Epidermal melanocyte (primary cell): ENCODE results near the gene SV2B.
"Not testable (repeated sequence)": the region's sequence is repeated elsewhere in the genome, so short reads cannot be mapped to it uniquely, and the experiment has no call there.

Source experiments
- DNase-seq: peaks from one replicate; pipeline ENCODE4 v3.0.0; 2011; ENCODE audit warnings: low spot score; ENCODE audit not compliant: insufficient read length

SV2B gene

DNA sequence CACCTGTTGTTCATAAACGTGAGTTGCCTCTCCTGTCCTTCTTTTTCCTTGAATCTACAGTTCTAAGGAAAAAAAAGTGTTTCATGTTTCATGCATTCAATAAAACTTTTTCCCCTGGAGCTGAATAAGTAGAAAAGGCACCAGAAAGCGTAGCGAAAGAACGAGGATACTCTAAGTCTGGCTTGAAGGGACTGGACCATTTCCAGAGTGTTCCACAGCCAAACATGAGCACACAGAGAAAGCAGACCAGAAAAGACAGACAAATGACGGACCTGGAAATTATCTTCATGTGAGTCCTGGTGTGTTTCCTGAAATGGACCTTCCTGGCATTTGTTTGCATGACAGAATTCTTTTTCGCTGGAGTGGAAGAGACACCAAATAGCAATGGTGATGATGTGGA is 204.7 kb downstream of the SV2B start:
- DNase-seq = no peak

DNA sequence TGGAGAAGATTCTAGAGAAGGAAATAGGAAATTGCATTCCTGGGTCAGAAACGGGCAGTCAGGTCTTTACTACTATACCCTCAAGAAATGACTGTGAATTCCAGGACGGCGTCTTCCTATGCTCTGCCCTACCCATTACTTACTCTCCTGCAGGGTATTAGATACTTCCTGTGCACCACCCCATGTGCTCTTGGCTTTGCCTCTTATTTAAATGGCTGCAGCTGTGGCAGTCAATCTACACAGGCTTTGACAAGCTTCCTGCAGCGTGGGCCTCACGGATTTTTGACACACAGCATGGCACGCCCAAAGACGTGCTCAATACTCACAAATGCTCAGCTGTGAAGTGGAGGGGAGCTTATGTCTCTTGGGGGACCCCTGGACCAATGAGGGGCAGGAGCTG is 206.1 kb downstream of the SV2B start:
- DNase-seq = no peak

DNA sequence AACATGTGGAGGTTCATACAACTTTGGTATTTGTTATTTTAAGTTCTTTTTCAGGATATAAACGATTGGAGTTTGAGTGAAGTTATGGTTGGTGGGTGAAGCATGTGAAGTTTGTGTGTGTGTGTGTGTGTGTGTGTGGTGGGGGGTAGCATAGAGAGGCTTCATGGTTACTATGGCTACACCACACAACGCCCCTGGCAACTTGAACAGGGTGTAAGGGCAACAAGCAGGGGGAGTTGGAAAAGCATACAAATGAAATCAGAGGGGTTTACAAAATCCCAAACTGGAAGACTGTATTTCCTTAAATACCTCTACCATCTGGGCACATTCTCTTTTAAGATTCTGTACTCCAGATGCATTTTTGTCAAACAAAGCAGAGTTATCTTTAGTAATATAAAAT is 207.5 kb downstream of the SV2B start:
- DNase-seq = no peak

DNA sequence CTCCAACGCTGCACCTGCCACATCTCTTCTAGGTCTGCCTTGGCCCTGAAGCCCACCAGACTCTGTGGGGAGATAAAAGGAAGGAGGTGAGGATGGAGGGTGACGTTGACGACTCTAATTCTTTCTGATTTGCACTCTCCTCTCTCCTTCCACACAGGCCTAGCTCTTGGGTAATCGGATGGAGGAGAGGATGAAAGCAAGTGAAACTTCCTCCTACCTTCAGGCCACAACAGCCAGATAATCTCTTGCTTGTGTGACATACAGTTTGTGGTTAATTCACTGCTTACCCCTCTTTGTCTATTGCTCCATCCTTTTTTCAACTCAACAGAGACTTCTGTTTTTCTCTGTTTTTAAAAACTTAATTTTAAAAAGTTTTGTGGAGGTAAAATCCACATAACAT is 208.1 kb downstream of the SV2B start:
- DNase-seq = no peak

DNA sequence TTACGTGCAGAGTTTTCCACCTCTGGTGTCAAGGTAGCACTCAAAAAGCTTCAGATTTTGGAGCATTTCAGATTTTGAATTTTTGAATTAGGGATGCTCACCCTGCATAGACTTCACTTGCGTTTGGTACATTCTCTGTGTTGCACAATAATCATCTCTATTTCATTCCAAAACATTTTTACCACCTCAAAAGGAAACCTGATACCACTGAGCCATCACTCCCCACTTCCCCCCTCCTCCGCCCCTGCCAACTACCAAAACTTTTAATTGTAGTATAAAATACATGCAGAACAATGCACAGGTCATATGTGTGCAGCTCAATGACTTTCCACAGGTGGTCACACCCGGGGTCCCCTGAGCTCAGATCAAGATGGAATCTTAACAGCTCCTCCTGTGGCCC is 208.8 kb downstream of the SV2B start:
- DNase-seq = no peak

DNA sequence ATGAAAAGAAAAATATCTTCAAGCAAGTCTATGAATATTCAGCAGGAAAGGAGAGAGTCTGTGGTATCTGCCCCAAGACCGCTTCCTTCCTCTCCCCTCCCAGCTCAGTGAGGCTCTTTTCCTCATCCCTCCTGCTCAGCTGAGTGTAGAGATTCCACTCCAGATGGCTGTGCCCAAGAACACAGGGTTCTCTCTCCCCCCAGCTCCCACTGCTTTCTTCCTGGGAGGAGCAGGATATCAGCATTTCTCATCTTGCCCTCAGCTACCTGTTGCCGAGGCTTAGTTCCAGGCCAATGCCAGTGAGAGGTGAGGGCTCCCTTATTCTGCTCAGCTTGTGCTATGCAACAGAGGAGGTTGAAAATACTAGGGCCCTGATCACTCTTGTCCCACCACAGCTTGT is 211.9 kb downstream of the SV2B start:
- no peak for DNase-seq

DNA sequence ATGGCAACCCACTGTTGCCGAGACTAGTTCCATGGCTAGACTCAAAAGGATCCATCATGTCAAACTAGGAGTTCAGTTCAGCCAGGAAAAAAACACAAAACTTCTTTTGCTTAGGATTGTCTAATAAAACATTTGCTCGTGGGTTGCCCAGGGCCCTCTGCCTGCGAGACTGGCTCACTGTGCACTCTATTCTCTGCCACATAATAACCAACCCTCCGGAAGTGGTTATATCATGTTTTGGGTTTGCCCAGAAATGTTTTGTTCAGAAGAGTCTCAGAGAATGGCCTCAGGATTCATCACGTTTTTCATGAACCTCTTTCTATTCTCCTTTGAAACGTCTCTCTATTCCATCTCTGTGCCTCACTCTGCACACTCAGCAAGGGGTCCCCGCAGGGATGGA is 216.1 kb downstream of the SV2B start:
- no peak for DNase-seq

DNA sequence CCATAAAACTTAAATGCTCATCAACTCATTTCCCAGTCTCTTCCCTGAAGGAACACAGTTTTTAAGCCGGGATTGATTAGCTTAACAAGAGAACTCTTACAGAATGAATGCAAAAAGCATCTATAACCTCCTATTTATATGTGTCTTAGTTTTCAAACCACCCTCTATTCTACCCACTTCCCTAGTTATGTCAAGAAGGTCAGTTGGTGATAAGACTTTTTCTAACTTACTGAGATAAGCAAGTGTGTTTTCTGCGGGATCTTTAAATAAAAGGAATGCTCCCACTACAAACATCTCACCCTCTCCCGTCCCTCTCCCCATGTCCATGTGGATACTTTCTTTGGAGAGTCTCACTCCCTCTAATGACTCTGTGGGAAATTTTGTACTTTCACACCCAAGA is 218.5 kb downstream of the SV2B start:
- no peak for DNase-seq

DNA sequence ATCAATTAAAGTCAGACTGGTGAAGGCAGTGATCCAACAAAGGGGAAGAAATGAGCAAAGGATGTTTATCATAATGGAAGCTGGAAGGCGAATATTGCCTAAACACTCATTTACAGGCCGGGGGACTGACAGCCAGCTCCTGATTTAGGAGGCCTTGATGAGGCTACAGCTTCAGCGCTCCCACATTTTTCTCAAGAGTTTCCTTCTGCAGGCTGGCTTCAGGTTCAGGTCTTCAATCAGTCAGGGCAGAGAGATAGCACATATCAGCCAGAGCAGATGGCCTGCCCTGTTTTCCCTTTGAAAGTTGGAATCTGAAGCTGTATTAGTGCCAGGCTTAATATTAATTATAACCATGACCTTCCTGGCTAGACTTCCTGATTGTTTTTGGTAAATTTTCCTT is 218.9 kb downstream of the SV2B start:
- DNase-seq = no peak

DNA sequence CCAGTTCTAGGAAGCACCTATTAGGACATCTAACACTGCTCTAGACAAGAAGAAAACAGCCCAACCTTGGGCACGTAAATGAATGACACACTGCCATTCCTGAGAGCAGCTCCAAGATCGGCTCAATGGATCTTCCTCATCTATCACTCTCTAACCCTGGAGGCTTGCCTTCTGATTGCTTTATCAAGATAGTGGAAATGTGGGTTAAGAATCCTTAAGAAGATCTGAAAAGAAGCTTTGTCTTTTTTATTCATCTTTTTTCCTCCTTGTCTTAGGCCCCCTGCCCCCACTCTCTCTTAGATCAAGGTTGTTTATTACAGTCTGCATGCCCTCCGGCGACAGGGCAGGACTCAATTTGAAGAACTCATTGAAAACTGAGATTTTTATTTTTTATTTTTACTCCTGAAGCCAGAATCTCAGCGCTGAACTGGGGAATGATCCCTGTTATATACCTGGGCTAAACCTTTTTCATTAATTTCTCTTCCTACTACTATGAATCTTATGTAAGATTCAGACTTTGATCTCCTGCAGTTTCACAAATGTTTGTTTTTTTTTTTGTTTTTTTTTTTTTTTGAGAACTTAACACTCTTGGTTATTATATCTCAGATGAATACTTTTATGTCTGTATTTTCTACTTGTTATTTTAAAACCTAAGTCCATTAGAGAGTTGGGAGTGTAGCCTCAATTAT is 219.5 kb downstream of the SV2B start:
- no peak for DNase-seq

DNA sequence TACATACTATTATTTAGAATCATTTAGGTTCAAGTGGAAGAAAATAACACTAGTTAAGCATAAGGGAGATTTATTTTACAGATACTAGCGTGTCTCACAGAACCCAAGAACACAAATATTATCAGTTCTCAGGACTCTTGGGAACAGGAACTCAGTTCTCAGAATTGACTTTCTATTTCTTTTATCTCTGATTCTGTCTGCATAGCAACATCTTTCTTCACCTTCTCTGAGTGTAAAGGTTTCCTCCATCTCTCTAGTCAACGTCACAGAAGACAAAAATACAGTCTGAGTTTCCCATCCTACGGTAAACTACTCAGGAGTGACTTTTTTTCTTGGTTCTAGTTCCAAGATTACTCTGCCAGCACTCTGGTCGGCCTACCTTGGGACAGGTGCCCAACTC is 220.0 kb downstream of the SV2B start:
- no peak for DNase-seq

DNA sequence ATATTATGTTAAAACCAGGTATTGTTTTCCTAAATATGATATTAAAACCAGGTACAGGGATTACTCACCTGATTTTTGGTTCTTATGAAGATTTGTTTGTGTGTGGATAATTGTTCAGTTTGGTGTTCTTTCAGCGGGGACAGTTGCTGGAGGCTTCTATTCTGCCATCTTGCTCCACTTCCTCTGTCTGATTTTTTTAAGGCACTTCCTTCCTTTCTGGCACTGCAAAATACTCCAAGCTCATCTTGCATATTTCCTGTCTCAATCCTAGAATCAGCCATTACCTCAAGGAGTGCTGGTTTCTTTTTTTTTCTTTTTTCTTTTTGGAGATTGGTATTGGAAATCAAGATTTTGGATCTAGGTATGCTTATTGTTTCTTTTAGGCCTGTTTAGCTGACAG is 229.9 kb downstream of the SV2B start:
- no peak for DNase-seq

DNA sequence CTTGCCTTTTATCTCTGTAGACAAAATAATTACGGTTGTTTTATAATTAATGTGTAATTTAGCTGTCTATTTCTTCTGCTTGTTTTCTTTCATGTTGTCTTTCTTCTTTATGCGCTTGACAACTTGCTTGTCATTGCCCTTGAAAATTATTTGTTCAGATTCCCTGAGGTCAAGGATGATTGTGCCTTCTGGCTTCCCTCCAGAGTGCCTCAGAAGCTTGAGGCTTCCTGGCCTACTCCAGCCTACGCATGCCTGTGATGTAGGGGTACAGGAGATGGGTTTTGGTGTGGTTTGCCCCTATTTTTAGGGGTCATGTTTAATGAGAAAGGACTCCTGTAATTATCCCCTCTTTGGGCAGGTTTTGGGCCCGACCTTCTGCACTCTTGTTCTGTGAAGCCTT is 231.5 kb downstream of the SV2B start:
- no peak for DNase-seq

DNA sequence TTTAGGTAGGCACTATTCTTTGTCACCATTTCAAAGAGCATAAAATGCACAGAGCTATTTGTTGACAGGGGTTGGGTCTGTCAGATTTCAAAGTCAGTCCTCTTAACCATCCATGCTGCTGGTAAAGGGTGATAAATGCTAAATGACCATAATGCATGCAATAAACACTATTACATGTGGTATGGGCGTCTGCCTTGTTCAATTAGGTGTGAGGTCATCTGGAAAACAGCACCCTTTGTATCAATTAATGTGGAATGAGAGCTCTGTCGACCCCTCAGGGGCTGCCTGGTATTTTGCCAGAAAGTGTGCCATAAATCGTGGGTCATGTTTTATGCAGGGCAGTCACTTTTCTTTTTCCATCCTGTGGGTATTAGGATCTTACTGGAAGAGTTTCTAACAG is 235.6 kb downstream of the SV2B start:
- DNase-seq = no peak

DNA sequence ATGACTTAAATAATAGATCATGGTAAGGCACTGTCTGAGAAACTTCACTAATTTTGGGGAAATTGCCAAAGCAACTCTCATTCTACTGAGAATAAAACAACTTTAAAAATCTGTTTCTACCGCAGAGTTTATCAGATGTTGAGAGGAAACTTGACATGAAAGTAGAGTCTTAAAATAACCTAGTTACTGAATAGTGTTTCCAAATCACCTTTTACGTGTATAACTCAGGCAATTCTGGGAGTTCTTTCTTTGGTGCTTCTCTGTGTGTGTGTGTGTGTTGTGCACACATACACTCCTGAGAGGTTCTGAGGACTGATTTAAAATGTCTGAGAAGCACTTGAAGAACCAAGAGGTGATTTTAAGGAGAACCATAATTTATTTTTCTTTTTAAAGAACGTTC is 236.6 kb downstream of the SV2B start:
- no peak for DNase-seq

DNA sequence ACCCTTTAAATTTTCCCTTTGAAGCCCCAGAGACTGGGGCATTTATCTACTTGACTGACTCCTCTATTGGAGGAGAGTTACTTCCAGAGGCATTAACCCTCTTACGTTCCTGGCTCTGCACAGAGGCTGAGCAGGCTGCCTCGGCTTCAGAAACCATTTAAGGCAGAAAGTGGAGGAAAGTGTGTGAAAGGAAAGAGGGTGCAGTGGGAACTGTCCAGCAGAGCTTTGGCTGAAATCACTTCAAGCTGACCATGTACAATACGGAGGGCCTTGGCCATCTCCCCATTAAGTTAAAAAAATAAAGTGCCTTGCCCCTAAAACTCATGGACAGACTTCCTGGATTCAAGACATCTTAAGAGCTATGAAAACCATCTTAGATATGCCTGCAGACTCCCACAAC is 238.7 kb downstream of the SV2B start:
- no peak for DNase-seq

DNA sequence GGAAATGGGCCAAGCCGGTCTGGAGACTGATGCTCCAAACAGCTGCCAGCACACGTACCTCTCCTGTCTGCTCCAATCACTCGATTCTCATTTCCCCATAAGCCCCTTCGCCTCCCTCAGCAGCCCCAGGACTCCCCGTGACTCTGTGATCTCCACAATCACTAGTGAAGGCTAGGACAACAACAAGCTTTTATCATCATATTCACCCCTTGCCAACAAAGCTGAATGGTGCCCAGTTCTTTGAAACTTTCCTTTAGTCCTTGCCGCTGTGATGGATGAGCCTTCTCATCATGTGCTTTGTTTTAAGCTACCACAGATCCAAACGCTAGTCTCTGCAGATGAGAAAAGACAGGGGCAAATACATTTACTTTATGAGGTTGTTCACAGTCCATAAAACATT is 242.0 kb downstream of the SV2B start:
- DNase-seq = no peak

DNA sequence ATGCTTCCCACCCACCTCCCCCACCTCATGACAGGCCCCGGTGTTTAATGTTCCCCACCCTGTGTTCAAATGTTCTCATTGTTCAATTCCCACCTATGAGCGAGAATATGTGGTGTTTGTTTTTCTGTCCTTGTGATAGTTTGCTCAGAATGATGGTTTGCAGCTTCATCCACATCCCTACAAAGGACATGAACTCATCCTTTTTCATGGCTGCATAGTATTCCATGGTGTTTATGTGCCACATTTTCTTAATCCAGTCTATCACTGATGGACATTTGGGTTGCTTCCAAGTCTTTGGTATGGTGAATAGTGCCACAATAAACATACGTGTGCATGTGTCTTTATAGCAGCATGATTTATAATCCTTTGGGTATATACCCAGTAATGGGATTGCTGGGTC is 244.9 kb downstream of the SV2B start:
- not testable (repeated sequence) for DNase-seq

DNA sequence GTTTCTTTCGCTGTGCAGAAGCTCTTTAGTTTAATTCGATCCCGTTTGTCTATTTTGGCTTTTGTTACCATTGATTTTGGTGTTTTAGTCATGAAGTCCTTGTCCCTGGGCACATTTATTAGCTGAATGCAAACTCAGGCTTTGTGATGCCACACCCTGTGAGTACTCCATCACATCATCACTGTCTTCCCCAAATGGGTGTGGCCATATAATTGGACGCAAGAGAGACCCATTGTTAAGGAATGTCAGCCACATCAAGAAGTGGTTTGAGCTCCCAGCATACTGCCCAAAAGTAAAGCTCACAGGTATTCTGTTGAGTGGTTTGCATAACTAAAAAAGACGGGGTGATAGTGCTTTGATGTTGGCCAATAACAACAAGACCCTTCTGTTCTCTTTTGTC is 245.7 kb downstream of the SV2B start:
- DNase-seq = no peak

DNA sequence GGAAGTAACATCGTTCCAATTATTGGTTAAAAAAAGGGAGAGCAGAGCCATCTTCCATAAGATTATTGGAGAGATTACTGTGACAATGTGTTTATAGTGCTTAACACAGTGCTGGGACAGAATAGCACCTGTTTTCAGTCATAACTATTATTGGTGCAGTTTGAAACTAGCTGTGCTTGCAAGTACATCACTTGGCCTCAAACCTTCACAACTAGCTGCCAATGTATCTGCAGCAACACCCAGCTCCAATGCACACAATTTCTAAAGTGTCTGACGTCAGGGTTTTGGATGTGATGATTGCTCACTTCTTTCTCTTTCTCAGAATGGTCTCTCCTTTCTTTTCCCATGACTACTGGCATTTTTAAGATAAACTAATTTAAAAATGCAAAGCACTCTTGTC is 246.2 kb downstream of the SV2B start:
- no peak for DNase-seq

DNA sequence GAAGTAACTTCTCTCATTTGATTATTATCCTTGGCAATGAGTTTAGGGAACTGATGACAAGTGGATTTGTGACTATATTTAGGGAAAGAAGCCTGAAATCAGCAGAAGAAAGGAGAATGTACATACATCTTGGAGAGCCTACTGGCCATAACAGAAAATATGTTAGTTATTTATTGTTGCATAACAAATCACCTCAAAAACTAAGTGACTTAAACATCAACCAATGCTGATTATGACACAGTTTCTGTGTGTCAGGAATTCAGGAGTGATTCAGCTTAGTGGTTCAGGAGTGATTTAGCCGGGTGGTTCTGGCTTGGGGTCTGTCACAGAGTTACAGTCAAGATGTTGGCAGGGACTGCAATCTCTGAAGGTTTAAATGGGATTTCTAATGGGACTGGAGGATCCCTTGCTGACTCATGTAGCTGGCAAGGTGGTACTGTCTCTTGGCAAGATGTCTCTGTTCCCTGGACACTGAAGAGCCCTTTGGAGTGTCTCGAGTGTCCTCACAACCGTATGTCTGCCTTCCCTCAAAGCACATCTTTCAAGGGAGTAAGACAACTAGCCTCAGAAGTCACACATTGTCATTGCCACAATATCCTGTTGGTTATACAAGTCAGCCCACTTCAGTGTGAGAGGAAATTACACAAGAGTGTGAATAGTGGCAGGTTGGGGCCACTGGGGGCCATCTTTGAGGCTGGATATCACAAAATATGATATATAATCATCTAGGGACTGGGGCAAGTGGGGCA is 248.9 kb downstream of the SV2B start:
- DNase-seq = no peak
